NCI-H526 treated with DMSO at 0.1 percent for 48 hours (cell line): ENCODE results near the gene GYPC.
"Not testable (repeated sequence)": the region's sequence is repeated elsewhere in the genome, so short reads cannot be mapped to it uniquely, and the experiment has no call there.

Experiments
- DNase-seq: peaks from one replicate; lab custom pipeline; 2025; lab: John Stamatoyannopoulos, UW

The GYPC gene

GRCh38 chr2:126655500-126656430, at the start of gene GYPC:
Gene GYPC (plus strand): TSS chr2:126656158. CDS start chr2:126656264, 106 bp downstream.
- DNase-seq: no peak

- DNase-seq: no peak
Observed at GRCh38 chr2:126614524-126615227, 41.3 kb upstream of the GYPC start.

- no peak for DNase-seq
Observed at GRCh38 chr2:126616606-126617069, 39.3 kb upstream of the GYPC start.

- no peak for DNase-seq
Observed at GRCh38 chr2:126620302-126620701, 35.7 kb upstream of the GYPC start.

GRCh38 chr2:126623000-126623399, 33.0 kb upstream of the GYPC start:
- DNase-seq: no peak

- DNase-seq: no peak
Observed at GRCh38 chr2:126627643-126628042, 28.3 kb upstream of the GYPC start.

- DNase-seq: no peak
Observed at GRCh38 chr2:126634273-126634861, 21.6 kb upstream of the GYPC start.

- DNase-seq: no peak
Observed at GRCh38 chr2:126635281-126635680, 20.7 kb upstream of the GYPC start.

GRCh38 chr2:126635736-126636135, 20.2 kb upstream of the GYPC start:
- DNase-seq: no peak

- no peak for DNase-seq
Observed at GRCh38 chr2:126637386-126637785, 18.6 kb upstream of the GYPC start.

GRCh38 chr2:126638746-126639145, 17.2 kb upstream of the GYPC start:
- no peak for DNase-seq

- DNase-seq: no peak
Observed at GRCh38 chr2:126639276-126639675, 16.7 kb upstream of the GYPC start.

GRCh38 chr2:126641294-126641693, 14.7 kb upstream of the GYPC start:
- not testable (repeated sequence) for DNase-seq

- no peak for DNase-seq
Observed at GRCh38 chr2:126642031-126642430, 13.9 kb upstream of the GYPC start.

- no peak for DNase-seq
Observed at GRCh38 chr2:126643431-126643830, 12.5 kb upstream of the GYPC start.

GRCh38 chr2:126643972-126644371, 12.0 kb upstream of the GYPC start:
- DNase-seq: no peak

GRCh38 chr2:126644630-126645191, 11.2 kb upstream of the GYPC start:
- no peak for DNase-seq

GRCh38 chr2:126645211-126645618, 10.7 kb upstream of the GYPC start:
- DNase-seq: no peak

- DNase-seq: no peak
Observed at GRCh38 chr2:126646026-126646425, 9.9 kb upstream of the GYPC start.

- not testable (repeated sequence) for DNase-seq
Observed at GRCh38 chr2:126647714-126648344, 8.1 kb upstream of the GYPC start.

GRCh38 chr2:126648345-126648786, 7.6 kb upstream of the GYPC start:
- not testable (repeated sequence) for DNase-seq

- DNase-seq: no peak
Observed at GRCh38 chr2:126649101-126649500, 6.9 kb upstream of the GYPC start.
